Activated naive CD4-positive, alpha-beta T cell treated with anti-CD3 and anti-CD28 coated beads for 36 hours (primary cell): Measurements from ENCODE around the gene UBE2L5. TPM values are rescaled to one million over a fixed set of nuclear protein-coding genes. Genes with fewer than 3 reads are reported as not detected.

ENCODE experiments used
- CTCF ChIA-PET: fragments of 350-600 bp; sonication (Branson Sonifier 250); formaldehyde crosslinking; loops from one replicate; lab custom pipeline; 2021; ENCODE audit warnings: antibody characterized with exemption; lab: Charles Lee
- DNase-seq: peaks from one replicate; pipeline ENCODE4 v3.0.0-alpha.2; 2020
- H3K27ac Mint-ChIP-seq: one replicate; pipeline ENCODE4 v1.8.0; 2021; ENCODE audit warnings: mild to moderate bottlenecking, mixed read lengths
- H3K27me3 Mint-ChIP-seq: one replicate; pipeline ENCODE4 v1.8.0; 2021; ENCODE audit warnings: low read depth, mixed read lengths
- H3K36me3 Mint-ChIP-seq: one replicate; pipeline ENCODE4 v1.8.0; 2021; ENCODE audit warnings: low read depth, mixed read lengths
- H3K4me1 Mint-ChIP-seq: one replicate; pipeline ENCODE4 v1.8.0; 2021; ENCODE audit warnings: low read depth, mixed read lengths
- H3K4me3 Mint-ChIP-seq: one replicate; pipeline ENCODE4 v1.8.0; 2021; ENCODE audit warnings: mild to moderate bottlenecking, moderate library complexity, mixed read lengths
- H3K9me3 Mint-ChIP-seq: one replicate; pipeline ENCODE4 v1.8.0; 2021; ENCODE audit warnings: mixed read lengths
- intact Hi-C: fragments of 100-400 bp; cut with micrococcal nuclease; formaldehyde crosslinking; loops from one replicate; pipeline ENCODE4 v1.15.1; 2023
- total RNA-seq, 2 experiments: library from RNA; stranded (reverse); gene quantifications; one replicate each; pipeline ENCODE4 v1.2.3, GENCODE V29; 2021

Gene UBE2L5
- total RNA-seq, 2 experiments from 2014 or later: not detected

- peaks cover 3% of the 10 kb centered on the region for H3K27me3 Mint-ChIP-seq
- intact Hi-C loops: loop anchor here (1.0 to 10.0 kb wide), 12 partner anchors 70 to 871 kb away; partner anchors contain the start of genes KATNAL1, SLC7A1 and USPL1
- H3K27ac Mint-ChIP-seq: peak within 1 kb of the TSS; percentile 98
- peak within 1 kb of the TSS; percentile 89 for H3K4me3 Mint-ChIP-seq
- DNase-seq: peak; percentile 99
- H3K36me3 Mint-ChIP-seq: peaks cover 29% of the 10 kb centered on the region
- peaks cover 15% of the 10 kb centered on the region for H3K4me1 Mint-ChIP-seq
- CTCF ChIA-PET: interaction anchor here (0.6 to 1.2 kb wide), 2 partner anchors 24 to 324 kb away, joined by 3 read pairs; no protein-coding TSS in a partner anchor
- no peaks in the 10 kb centered on the region for H3K9me3 Mint-ChIP-seq
Observed at GRCh38 chr13:30465593-30466357, 43.5 kb downstream of the UBE2L5 start, which contains the start of gene HMGB1. Gene HMGB1, minus strand, starts transcription at chr13:30465936. Its CDS starts 2,256 bp downstream, at chr13:30463680.

- H3K4me3 Mint-ChIP-seq: peak overlapping the region; percentile 84
- H3K36me3 Mint-ChIP-seq: peaks cover 27% of the 10 kb centered on the region
- H3K4me1 Mint-ChIP-seq: peaks cover 13% of the 10 kb centered on the region
- H3K9me3 Mint-ChIP-seq: no peaks in the 10 kb centered on the region
- peaks cover 3% of the 10 kb centered on the region for H3K27me3 Mint-ChIP-seq
- CTCF ChIA-PET: interaction anchor here (0.5 to 1.3 kb wide), 4 partner anchors 24 to 325 kb away, joined by 3 to 5 read pairs (median 3); no protein-coding TSS in a partner anchor
- intact Hi-C loops: loop anchor here (1.0 to 10.0 kb wide), 11 partner anchors 71 to 872 kb away; partner anchors contain the start of genes KATNAL1, SLC7A1 and USPL1
- DNase-seq: peak; percentile 60
- peak overlapping the region; percentile 98 for H3K27ac Mint-ChIP-seq
Observed at GRCh38 chr13:30466358-30466714, 44.0 kb downstream of the UBE2L5 start.

GRCh38 chr13:30466841-30467252 lies 44.6 kb downstream of the UBE2L5 start:
- Mint-ChIP-seq H3K9me3 (no peaks in the 10 kb centered on the region), H3K27me3 (peaks cover 3% of the 10 kb centered on the region), H3K27ac (peak overlapping the region; percentile 30), H3K4me1 (peaks cover 11% of the 10 kb centered on the region), H3K4me3 (peak overlapping the region; percentile 84), H3K36me3 (peaks cover 24% of the 10 kb centered on the region)
- DNase-seq: no peak
- CTCF ChIA-PET: interaction anchor here (0.5 to 1.3 kb wide), 3 partner anchors 25 to 150 kb away, joined by 3 to 5 read pairs (median 3); no protein-coding TSS in a partner anchor
- intact Hi-C loops: loop anchor here (1.0 to 10.0 kb wide), 11 partner anchors 72 to 872 kb away; partner anchors contain the start of genes KATNAL1, SLC7A1 and USPL1

GRCh38 chr13:30473675-30474074 lies 51.4 kb downstream of the UBE2L5 start:
- Mint-ChIP-seq H3K9me3 (no peaks in the 10 kb centered on the region), H3K36me3 (no peaks in the 10 kb centered on the region), H3K27ac (no peak overlapping the region), H3K27me3 (peaks cover 3% of the 10 kb centered on the region), H3K4me3 (no peak overlapping the region), H3K4me1 (no peaks in the 10 kb centered on the region)
- CTCF ChIA-PET: no interaction called here
- intact Hi-C loops: no loop called here
- no peak for DNase-seq

- DNase-seq: no peak
- Mint-ChIP-seq H3K27ac (no peak overlapping the region), H3K4me3 (no peak overlapping the region)
Observed at GRCh38 chr13:30477346-30478195, 55.3 kb downstream of the UBE2L5 start.

More at GRCh38 chr13:30477346-30478195, 55.3 kb downstream of the UBE2L5 start:
- Mint-ChIP-seq H3K36me3 (no peaks in the 10 kb centered on the region), H3K27me3 (no peaks in the 10 kb centered on the region), H3K4me1 (no peaks in the 10 kb centered on the region), H3K9me3 (no peaks in the 10 kb centered on the region)
- intact Hi-C loops: no loop called here
- CTCF ChIA-PET: interaction anchor here (0.6 to 1.4 kb wide), 3 partner anchors 100 to 127 kb away, joined by 3 to 5 read pairs (median 3); no protein-coding TSS in a partner anchor

Other genes starting within 250 kb of the UBE2L5 start
- 1 to 10 TPM; 8.0 to 8.3 TPM for gene KATNAL1, start 114.9 kb upstream of the UBE2L5 start, total RNA-seq
- 100 to 1,000 TPM; 686 to 722 TPM for gene HMGB1, start 43.4 kb downstream of the UBE2L5 start, total RNA-seq
- 10 to 100 TPM; 10.7 to 11.3 TPM for gene USPL1, start 195.4 kb downstream of the UBE2L5 start, total RNA-seq